A549 treated with AZD9567 at 1 μM for 4 hours (cell line): Measurements from ENCODE around the gene TMEM190. TPM values are rescaled to one million over a fixed set of nuclear protein-coding genes. Genes with fewer than 3 reads are reported as not detected.

Experiments used
- total RNA-seq: library from RNA; stranded (reverse); fragments of 200-300 nt; extraction: Qiagen RNA extraction; gene quantifications from 5 replicates; pipeline ENCODE4 v1.2.3, GENCODE V29; 2022; ENCODE audit not compliant: insufficient read depth

Gene TMEM190
- 1.6 to 2.0 TPM (median 1.8 TPM) in 4 of 5 replicates, not detected in the other for total RNA-seq

GRCh38 chr19:55376241-55376933, at the start of gene TMEM190:
TSS of gene TMEM190 (plus strand) at chr19:55376826. CDS start at chr19:55376854, 28 bp downstream.

DNA sequence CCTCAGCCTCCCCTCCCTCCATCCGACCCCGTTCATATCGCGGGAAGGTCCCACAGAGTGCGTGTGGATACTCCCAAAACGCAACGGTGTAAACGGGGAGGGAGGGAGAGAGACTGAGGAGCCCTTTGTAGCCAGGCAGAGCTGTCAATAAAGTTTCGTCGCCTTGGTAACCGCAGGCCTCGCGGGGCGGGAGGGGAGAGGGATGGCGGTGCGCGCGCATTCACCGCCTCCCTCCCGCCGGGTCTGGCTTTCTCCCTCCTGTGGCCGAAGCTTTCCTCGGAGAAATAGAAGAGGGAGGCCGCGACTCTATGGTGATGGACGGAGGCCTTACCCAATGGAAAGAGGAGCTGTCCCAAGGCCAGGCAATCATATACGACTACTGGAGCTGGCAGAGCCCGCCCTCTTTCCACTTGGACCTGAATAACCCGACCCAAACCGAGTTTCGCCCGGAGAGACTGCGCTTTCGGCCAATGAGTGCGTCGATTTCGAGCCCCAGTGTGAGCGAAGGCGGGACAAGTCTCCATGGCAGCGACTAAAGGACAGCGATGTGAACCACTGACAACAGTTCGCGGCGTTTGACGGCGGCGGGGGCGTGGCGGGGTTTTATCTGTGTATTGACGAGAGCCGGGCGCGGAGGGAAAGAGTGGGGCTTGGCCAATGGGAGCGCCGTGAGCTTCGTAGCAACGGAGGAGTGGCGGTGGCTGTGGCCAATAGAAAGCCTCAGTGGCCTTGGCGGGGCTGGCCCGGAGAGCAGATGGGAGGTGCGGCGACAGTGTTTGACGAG, 37.3 kb upstream of the TMEM190 start, which contains the start of gene KMT5C:
Gene KMT5C (plus strand): TSS at position 772 of the 784 bp plus-strand sequence. CDS start 2,061 bp downstream, outside the sequence.

DNA sequence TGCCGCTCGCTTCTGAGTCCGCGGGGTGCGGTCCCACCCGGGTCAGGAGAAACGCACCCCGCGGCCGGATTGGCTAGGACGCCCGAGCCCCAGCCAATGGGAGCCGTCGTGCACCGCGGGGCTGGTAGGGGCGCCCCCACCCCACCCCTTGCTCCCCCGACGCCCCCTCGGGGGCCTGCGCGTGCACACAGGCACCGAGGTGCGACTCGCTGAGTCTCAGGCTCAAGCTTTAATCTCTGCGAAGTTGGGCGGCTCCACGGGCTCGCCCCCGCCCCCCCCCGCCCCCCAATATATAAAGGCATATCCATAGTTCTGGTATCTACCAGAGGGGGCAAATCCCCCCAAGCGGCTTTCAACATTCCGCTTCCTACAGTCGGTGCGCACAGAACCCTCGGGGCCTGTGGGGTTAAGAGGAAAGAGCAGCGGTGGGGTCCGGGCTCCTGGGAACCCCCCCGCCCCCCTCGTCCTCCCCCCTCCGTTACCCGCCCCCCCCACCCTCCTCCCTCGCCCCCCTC, 21.9 kb upstream of the TMEM190 start, which contains the start of gene COX6B2:
Gene COX6B2 (minus strand): TSS at position 22 of the 515 bp plus-strand sequence. CDS start 198 bp downstream, outside the sequence.

DNA sequence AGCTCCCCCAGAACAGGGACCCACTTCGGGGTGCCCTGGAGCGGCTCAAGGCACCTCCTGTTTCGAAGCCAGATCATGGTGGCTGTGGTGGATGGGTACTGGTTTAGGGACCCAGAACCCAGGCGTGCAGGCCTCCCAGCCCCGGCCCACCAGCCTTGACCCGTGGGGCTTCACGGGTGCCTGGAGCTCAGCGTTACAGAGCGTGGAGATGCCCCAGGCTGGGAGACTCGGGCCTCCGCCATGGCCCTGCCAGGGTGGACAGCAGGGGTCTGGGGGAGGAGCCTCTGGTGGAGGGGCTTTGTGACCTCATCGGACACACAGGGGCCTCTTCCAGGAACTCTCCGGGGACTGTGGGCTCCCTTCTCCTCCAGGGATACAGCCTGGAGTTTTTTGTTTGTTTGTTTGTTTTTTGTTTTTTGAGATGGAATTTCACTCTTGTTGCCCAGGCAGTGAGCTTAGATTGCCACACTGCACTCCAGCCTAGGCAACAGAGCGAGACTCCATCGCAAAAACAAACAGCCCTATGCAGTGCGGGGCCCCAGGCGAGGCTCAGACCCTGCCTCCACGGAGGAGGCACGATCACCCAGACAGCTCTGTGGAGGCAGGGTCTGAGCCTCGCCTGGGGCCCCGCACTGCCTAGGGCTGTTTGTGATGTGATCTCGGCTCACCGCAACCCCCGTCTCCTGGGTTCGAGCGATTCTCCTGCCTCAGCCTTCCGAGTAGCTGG, 13.5 kb upstream of the TMEM190 start, which contains the start of gene GARIN5B:
Gene GARIN5B (minus strand): TSS at position 271 of the 727 bp plus-strand sequence. CDS start 194 bp downstream, at position 77.

GRCh38 chr19:55370305-55370988, 6.2 kb upstream of the TMEM190 start, which contains the start of gene IL11:
TSS of gene IL11 (minus strand) at chr19:55370463. CDS start at chr19:55370310, 153 bp downstream.

GRCh38 chr19:55384131-55384919, 7.7 kb downstream of the TMEM190 start, which contains the start of gene TMEM238:
TSS of gene TMEM238 (minus strand) at chr19:55384292. CDS start at chr19:55384259, 33 bp downstream.

DNA sequence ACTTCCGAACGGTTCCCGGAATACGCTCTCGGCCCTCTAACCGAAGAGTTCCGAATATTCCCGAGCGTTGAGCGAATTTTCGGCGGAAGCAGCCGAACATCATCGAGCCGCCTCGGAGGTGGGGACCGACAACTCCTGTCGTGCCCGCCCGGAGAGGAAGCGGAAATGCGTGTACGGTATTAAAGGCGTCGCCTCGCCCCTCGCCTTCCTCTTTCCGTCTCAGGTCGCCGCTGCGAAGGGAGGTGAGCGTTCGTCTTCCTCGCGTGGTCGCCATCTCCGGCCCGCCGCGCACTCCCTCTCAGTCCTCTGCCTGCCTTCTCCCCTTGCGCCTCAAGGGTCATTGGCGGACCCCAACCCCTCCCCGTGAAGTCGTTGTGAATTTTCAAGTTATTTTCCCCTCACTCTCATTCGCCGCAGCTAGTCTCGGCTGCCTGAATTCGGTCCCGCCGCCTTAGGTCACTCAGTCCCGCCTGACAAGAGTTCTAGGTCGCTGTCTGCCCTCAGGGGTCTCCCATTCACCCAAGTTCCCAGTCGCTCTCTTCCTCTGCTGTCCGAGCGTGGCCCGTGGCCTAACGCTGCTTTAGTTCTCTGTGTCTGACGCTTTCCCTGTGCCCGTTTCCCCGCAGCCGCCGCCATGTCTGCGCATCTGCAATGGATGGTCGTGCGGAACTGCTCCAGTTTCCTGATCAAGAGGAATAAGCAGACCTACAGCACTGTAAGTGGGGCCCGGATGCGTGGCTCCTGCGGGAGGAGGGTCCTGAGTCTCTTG, 9.3 kb downstream of the TMEM190 start, which contains the start of gene RPL28:
Gene RPL28 (plus strand): TSS at position 209 of the 769 bp plus-strand sequence. CDS start 426 bp downstream, at position 635.

DNA sequence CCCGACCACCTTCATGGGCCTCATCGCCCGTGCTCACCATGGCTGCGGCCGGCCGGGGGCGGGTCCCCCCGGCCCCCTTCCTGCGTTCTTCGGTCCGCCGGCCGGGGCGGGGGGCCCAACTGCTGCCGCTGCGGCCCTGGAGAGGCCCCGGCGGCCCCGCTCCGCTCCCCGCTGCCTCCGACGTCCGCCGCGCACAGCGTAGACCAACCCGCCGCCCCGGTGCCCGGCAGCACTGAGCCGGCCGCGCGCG, 30.8 kb downstream of the TMEM190 start, which contains the start of gene UBE2S:
Gene UBE2S (minus strand): TSS at position 239 of the 250 bp plus-strand sequence. CDS start 199 bp downstream, at position 40.

Other genes with a start within 250 kb of the TMEM190 start
- 88.1 to 142 TPM (median 130 TPM) in 5 replicates for gene TNNT1, start 227.6 kb upstream of the TMEM190 start, total RNA-seq
- 6.9 to 9.8 TPM (median 7.9 TPM) in 5 replicates for gene TNNI3, start 219.1 kb upstream of the TMEM190 start, total RNA-seq
- 5.8 to 9.4 TPM (median 6.7 TPM) in 5 replicates for gene DNAAF3, start 210.2 kb upstream of the TMEM190 start, total RNA-seq
- gene SYT5, start 196.5 kb upstream of the TMEM190 start, total RNA-seq = 1.8 to 9.1 TPM (median 4.2 TPM) in 5 replicates
- 2.1 to 3.8 TPM (median 3.1 TPM) in 5 replicates for gene PTPRH, start 167.3 kb upstream of the TMEM190 start, total RNA-seq
- 5.1 to 6.4 TPM (median 5.7 TPM) in 5 replicates for gene TMEM86B, start 148.1 kb upstream of the TMEM190 start, total RNA-seq
- gene PPP6R1, start 117.8 kb upstream of the TMEM190 start, total RNA-seq = 74.7 to 116 TPM (median 115 TPM) in 5 replicates
- gene HSPBP1, start 96.7 kb upstream of the TMEM190 start, total RNA-seq = 129 to 149 TPM (median 137 TPM) in 5 replicates
- gene BRSK1, start 92.8 kb upstream of the TMEM190 start, total RNA-seq = 2.5 to 3.3 TPM (median 3.1 TPM) in 5 replicates
- gene TMEM150B, start 51.5 kb upstream of the TMEM190 start, total RNA-seq = not detected in 5 replicates
- 3.1 to 8.1 TPM (median 7.0 TPM) in 5 replicates for gene KMT5C, start 37.0 kb upstream of the TMEM190 start, total RNA-seq
- gene COX6B2, start 22.1 kb upstream of the TMEM190 start, total RNA-seq = 0.95 to 1.2 TPM (median 1.0 TPM) in 4 of 5 replicates, not detected in the other
- 0.10 to 0.22 TPM (median 0.16 TPM) in 4 of 5 replicates, not detected in the other for gene GARIN5B, start 13.6 kb upstream of the TMEM190 start, total RNA-seq
- 16.8 to 21.9 TPM (median 17.3 TPM) in 5 replicates for gene IL11, start 6.4 kb upstream of the TMEM190 start, total RNA-seq
- 6.5 to 9.2 TPM (median 8.0 TPM) in 4 of 5 replicates, not detected in the other for gene TMEM238, start 7.5 kb downstream of the TMEM190 start, total RNA-seq
- gene RPL28, start 9.1 kb downstream of the TMEM190 start, total RNA-seq = 2,640 to 3,810 TPM (median 2,807 TPM) in 5 replicates
- gene UBE2S, start 31.0 kb downstream of the TMEM190 start, total RNA-seq = 283 to 453 TPM (median 448 TPM) in 5 replicates
- 0.02 TPM in 2 of 5 replicates, not detected in the others for gene SHISA7, start 66.5 kb downstream of the TMEM190 start, total RNA-seq
- gene ISOC2, start 84.8 kb downstream of the TMEM190 start, total RNA-seq = 49.3 to 64.4 TPM (median 61.3 TPM) in 5 replicates
- not detected in 5 replicates for gene C19orf85, start 87.9 kb downstream of the TMEM190 start, total RNA-seq
- gene ZNF628, start 99.8 kb downstream of the TMEM190 start, total RNA-seq = 4.3 to 7.1 TPM (median 6.2 TPM) in 5 replicates
- 31.1 to 56.8 TPM (median 53.6 TPM) in 5 replicates for gene NAT14, start 108.4 kb downstream of the TMEM190 start, total RNA-seq
- gene SSC5D, start 111.6 kb downstream of the TMEM190 start, total RNA-seq = 0.41 to 1.0 TPM (median 0.82 TPM) in 5 replicates
- gene SBK2, start 160.3 kb downstream of the TMEM190 start, total RNA-seq = 1.8 to 2.1 TPM (median 2.0 TPM) in 4 of 5 replicates, not detected in the other
- gene SBK3, start 168.7 kb downstream of the TMEM190 start, total RNA-seq = 0.79 to 1.2 TPM (median 0.93 TPM) in 4 of 5 replicates, not detected in the other
- gene ZNF579, start 204.0 kb downstream of the TMEM190 start, total RNA-seq = 7.2 to 29.0 TPM (median 26.0 TPM) in 5 replicates
- gene FIZ1, start 222.7 kb downstream of the TMEM190 start, total RNA-seq = 18.8 to 22.1 TPM (median 21.4 TPM) in 5 replicates
- 11.7 to 18.6 TPM (median 17.2 TPM) in 5 replicates for gene ZNF524, start 223.5 kb downstream of the TMEM190 start, total RNA-seq
- 5.6 to 11.6 TPM (median 11.2 TPM) in 5 replicates for gene ZNF865, start 228.8 kb downstream of the TMEM190 start, total RNA-seq
- 5.3 to 7.2 TPM (median 6.9 TPM) in 5 replicates for gene ZNF784, start 247.7 kb downstream of the TMEM190 start, total RNA-seq